Natural killer cell (primary cell): ENCODE measurements around the gene CHTOP. TPM values are rescaled to one million over a fixed set of nuclear protein-coding genes. Genes with fewer than 3 reads are reported as not detected.

Experiments
- ATAC-seq, 3 donors: fragments of 150-1000 bp in 2 of 3; fragments of 200-7000 bp in 1 of 3; cut with Tn5 transposase; 1 replicate in 1 of 3; 2 replicates in 2 of 3; pipeline ENCODE4 v1.10.0; 2021; ENCODE audit warnings: mild to moderate bottlenecking in 2 of 3, moderate library complexity in 2 of 3
- DNase-seq, 2 donors: peaks; one replicate each; pipeline versions ENCODE4 v3.0.0 to v3.0.0-alpha.2; 2013 to 2021; ENCODE audit warnings: mixed read lengths in 1 of 2
- H3K27ac ChIP-seq: one replicate; pipeline ENCODE4 v1.5.1; 2013; ENCODE audit warnings: mild to moderate bottlenecking, low read length
- H3K27me3 ChIP-seq: one replicate; pipeline ENCODE4 v1.6.1; 2013; ENCODE audit warnings: low read length; ENCODE audit not compliant: control insufficient read depth, insufficient read depth
- H3K36me3 ChIP-seq: one replicate; pipeline ENCODE4 v1.6.1; 2013; ENCODE audit warnings: low read length; ENCODE audit not compliant: control insufficient read depth, insufficient read depth
- H3K4me1 ChIP-seq: one replicate; pipeline ENCODE4 v1.6.1; 2013; ENCODE audit warnings: low read length; ENCODE audit not compliant: control insufficient read depth, insufficient read depth
- H3K4me3 ChIP-seq: one replicate; pipeline ENCODE4 v1.5.1; 2013; ENCODE audit warnings: low read length
- H3K9me3 ChIP-seq: one replicate; pipeline ENCODE4 v1.6.1; 2013; ENCODE audit warnings: low read length; ENCODE audit not compliant: control insufficient read depth, insufficient read depth
- H3K27ac Mint-ChIP-seq, 2 donors: one replicate each; pipeline ENCODE4 v1.8.0; 2022; ENCODE audit warnings: mild to moderate bottlenecking in 2 of 2, mixed read lengths in 2 of 2, moderate library complexity in 1 of 2
- H3K27me3 Mint-ChIP-seq, 2 donors: one replicate each; pipeline ENCODE4 v1.8.0; 2022; ENCODE audit warnings: low read depth in 2 of 2, mixed read lengths in 2 of 2
- H3K36me3 Mint-ChIP-seq: one replicate; pipeline ENCODE4 v1.8.0; 2022; ENCODE audit warnings: mixed read lengths
- H3K4me1 Mint-ChIP-seq, 2 donors: one replicate each; pipeline ENCODE4 v1.8.0; 2022; ENCODE audit warnings: mixed read lengths in 2 of 2
- H3K4me3 Mint-ChIP-seq: one replicate; pipeline ENCODE4 v1.8.0; 2022; ENCODE audit warnings: mild to moderate bottlenecking, moderate library complexity, mixed read lengths
- H3K9me3 Mint-ChIP-seq, 2 donors: one replicate each; pipeline ENCODE4 v1.8.0; 2022; ENCODE audit warnings: mixed read lengths in 2 of 2
- CTCF ChIP-seq: fragments of 200-600 bp; IDR thresholded peaks from one replicate; pipeline ENCODE4 v1.8.0; 2022; ENCODE audit warnings: antibody characterized with exemption
- WGBS: methylation state at CpG from one replicate; pipeline ENCODE4 v1.1.7; 2013; ENCODE audit warnings: missing lambda C conversion rate; ENCODE audit not compliant: insufficient coverage; 5-methylcytosine and 5-hydroxymethylcytosine counted together
- intact Hi-C: fragments of 100-400 bp; cut with micrococcal nuclease; formaldehyde crosslinking; loops from one replicate; pipeline ENCODE4 v1.14.2; 2022
- total RNA-seq, 4 donors: library from RNA; stranded (reverse); fragments of 120-200 nt in 1 of 4; gene quantifications; one replicate each; pipeline versions ENCODE4 v1.2.3 to v1.2.4, GENCODE V29; 2013 to 2022

Gene CHTOP
- total RNA-seq, 3 donors from 2014 or later (not counting 1 experiment from before 2014, with no cell fraction given) = 94.7 to 110 (median 106) TPM

- H3K9me3 ChIP-seq = no peaks in the 10 kb centered on the region
- intact Hi-C loops = no loop called here
- DNase-seq (no peak), ATAC-seq (no peak)
- peaks cover 8% of the 10 kb centered on the region for H3K4me1 ChIP-seq
- no peak overlapping the region for H3K27ac Mint-ChIP-seq
- no peak overlapping the region for H3K27ac ChIP-seq
- no peaks in the 10 kb centered on the region for H3K27me3 ChIP-seq
- no peak for TF ChIP-seq CTCF
- no peaks in the 10 kb centered on the region for H3K27me3 Mint-ChIP-seq
- no peaks in the 10 kb centered on the region for H3K36me3 ChIP-seq
- 89% methylated on average over 1 of the region's 1 CpG for WGBS
- no peak overlapping the region for H3K4me3 Mint-ChIP-seq
- no peaks in the 10 kb centered on the region for H3K36me3 Mint-ChIP-seq
- peaks cover 12 to 23% of the 10 kb centered on the region in 2 donors for H3K4me1 Mint-ChIP-seq
- no peak overlapping the region for H3K4me3 ChIP-seq
- H3K9me3 Mint-ChIP-seq = no peaks in the 10 kb centered on the region
Measured at GRCh38 chr1:153651771-153652170, 17.9 kb downstream of the CHTOP start.

GRCh38 chr1:153652805-153653500 is 19.1 kb downstream of the CHTOP start:
- no peaks in the 10 kb centered on the region for H3K9me3 Mint-ChIP-seq
- Histone ChIP-seq H3K4me1 (peaks cover 2% of the 10 kb centered on the region), H3K4me3 (no peak overlapping the region), H3K27me3 (no peaks in the 10 kb centered on the region), H3K9me3 (no peaks in the 10 kb centered on the region), H3K36me3 (no peaks in the 10 kb centered on the region), H3K27ac (no peak overlapping the region)
- H3K27ac Mint-ChIP-seq = no peak overlapping the region
- intact Hi-C loops = no loop called here
- ATAC-seq (no peak), DNase-seq (no peak)
- H3K27me3 Mint-ChIP-seq = no peaks in the 10 kb centered on the region
- 68% methylated on average over 3 of the region's 3 CpGs for WGBS
- peaks cover under 1 to 11% of the 10 kb centered on the region in 2 donors for H3K4me1 Mint-ChIP-seq
- TF ChIP-seq CTCF = no peak
- no peak overlapping the region for H3K4me3 Mint-ChIP-seq
- no peaks in the 10 kb centered on the region for H3K36me3 Mint-ChIP-seq

- Histone ChIP-seq H3K4me3 (no peak overlapping the region), H3K36me3 (no peaks in the 10 kb centered on the region), H3K27me3 (no peaks in the 10 kb centered on the region), H3K4me1 (peaks cover 18% of the 10 kb centered on the region), H3K27ac (no peak overlapping the region), H3K9me3 (no peaks in the 10 kb centered on the region)
- intact Hi-C loops = no loop called here
- ATAC-seq (no peak), DNase-seq (no peak)
- Mint-ChIP-seq H3K36me3 (no peaks in the 10 kb centered on the region), H3K4me1 (peaks cover 7 to 13% of the 10 kb centered on the region in 2 donors), H3K27ac (no peak overlapping the region), H3K27me3 (no peaks in the 10 kb centered on the region), H3K9me3 (no peaks in the 10 kb centered on the region), H3K4me3 (no peak overlapping the region)
- WGBS = 94% methylated on average over 2 of the region's 3 CpGs
- TF ChIP-seq CTCF = no peak
Measured at GRCh38 chr1:153655333-153655732, 21.5 kb downstream of the CHTOP start.
